Measurements from ENCODE around the gene PRDM16.

GRCh38 chr1:3347257-3348020 is 278.4 kb downstream of the PRDM16 start:
- TF ChIP-seq CTCF (tag by site-specific recombination; IDR thresholded peaks at IDR 0.05): no peak
- TF ChIP-seq ZBTB48 (tag by site-specific recombination; IDR thresholded peaks at IDR 0.05): no peak
- no peak for TF ChIP-seq ZNF416 (tag by site-specific recombination; IDR thresholded peaks at IDR 0.05)
